Mesendoderm (in vitro differentiated cells): ENCODE measurements around the gene APBB2.

Experiments used
- DNase-seq: peaks from one replicate; pipeline ENCODE4 v3.0.0; 2013
- H2AK5ac ChIP-seq: 2 replicates; pipeline ENCODE4 v1.6.1; 2013; ENCODE audit warnings: low read length, inconsistent platforms
- H2BK120ac ChIP-seq: 2 replicates; pipeline ENCODE4 v1.6.1; 2013; ENCODE audit warnings: low read depth, mild to moderate bottlenecking, low read length, moderate library complexity, mixed read lengths
- H2BK15ac ChIP-seq: replicated peaks from 2 replicates; pipeline ENCODE4 v1.6.1; 2013; ENCODE audit warnings: low read depth, mild to moderate bottlenecking, moderate library complexity
- H2BK5ac ChIP-seq: 2 replicates; pipeline ENCODE4 v1.6.1; 2013; ENCODE audit warnings: low read length, inconsistent platforms
- H3K18ac ChIP-seq: 2 replicates; pipeline ENCODE4 v1.6.1; 2013; ENCODE audit warnings: mild to moderate bottlenecking, low read length, mixed read lengths
- H3K23ac ChIP-seq: one replicate; pipeline ENCODE4 v1.6.1; 2013; ENCODE audit warnings: low read length
- H3K27ac ChIP-seq: 2 replicates; pipeline ENCODE4 v1.5.1; 2013; ENCODE audit warnings: low read depth, mild to moderate bottlenecking, inconsistent platforms, low read length, moderate library complexity
- H3K27me3 ChIP-seq: 2 replicates; pipeline ENCODE4 v1.6.1; 2013; ENCODE audit warnings: low read length, control low read depth, mild to moderate bottlenecking, inconsistent platforms; ENCODE audit not compliant: insufficient read depth, poor library complexity
- H3K36me3 ChIP-seq: 2 replicates; pipeline ENCODE4 v1.6.1; 2013; ENCODE audit warnings: low read length, inconsistent platforms; ENCODE audit not compliant: control insufficient read depth, insufficient read depth
- H3K4ac ChIP-seq: one replicate; pipeline ENCODE4 v1.6.1; 2013; ENCODE audit warnings: low read depth, mild to moderate bottlenecking, low read length, moderate library complexity
- H3K4me1 ChIP-seq: 2 replicates; pipeline ENCODE4 v1.6.1; 2013; ENCODE audit warnings: low read depth, low read length, inconsistent platforms; ENCODE audit not compliant: control insufficient read depth
- H3K4me2 ChIP-seq: 2 replicates; pipeline ENCODE4 v1.6.1; 2013; ENCODE audit warnings: low read length
- H3K4me3 ChIP-seq: 2 replicates; pipeline ENCODE4 v1.5.1; 2013; ENCODE audit warnings: mild to moderate bottlenecking, low read length
- H3K56ac ChIP-seq: one replicate; pipeline ENCODE4 v1.6.1; 2013; ENCODE audit warnings: low read length
- H3K79me1 ChIP-seq: 2 replicates; pipeline ENCODE4 v1.6.1; 2013; ENCODE audit warnings: low read length, inconsistent platforms
- H3K79me2 ChIP-seq: 2 replicates; pipeline ENCODE4 v1.6.1; 2013; ENCODE audit warnings: mild to moderate bottlenecking, low read length; ENCODE audit not compliant: control insufficient read depth, insufficient read depth
- H3K9ac ChIP-seq: 2 replicates; pipeline ENCODE4 v1.6.1; 2013; ENCODE audit warnings: low read length, inconsistent platforms
- H4K5ac ChIP-seq: one replicate; pipeline ENCODE4 v1.6.1; 2013; ENCODE audit warnings: low read length
- H4K8ac ChIP-seq: one replicate; pipeline ENCODE4 v1.6.1; 2013; ENCODE audit warnings: low read depth, mild to moderate bottlenecking, control low read depth, low read length, moderate library complexity
- WGBS: extraction: QIAGEN DNeasy Blood & Tissue Kit; methylation state at CpG from one replicate; pipeline ENCODE4 v1.1.7; 2013; ENCODE audit warnings: low lambda C conversion rate, missing lambda C conversion rate; ENCODE audit not compliant: insufficient coverage; ENCODE audit errors: extremely low coverage; 5-methylcytosine and 5-hydroxymethylcytosine counted together

APBB2 gene

GRCh38 chr4:40991908-40992307 is 222.4 kb downstream of the APBB2 start:
- no CpG with 5 or more reads among the region's 3 CpGs for WGBS
- no peak for DNase-seq
- H3K9ac ChIP-seq = no peak overlapping the region
- H3K23ac ChIP-seq = no peak overlapping the region
- no peak overlapping the region for H3K4me2 ChIP-seq
- no peak overlapping the region for H4K5ac ChIP-seq
- no peaks in the 10 kb centered on the region for H3K79me1 ChIP-seq
- H2BK120ac ChIP-seq = no peak overlapping the region
- H3K56ac ChIP-seq = no peak overlapping the region
- H2AK5ac ChIP-seq = no peak overlapping the region
- no peak overlapping the region for H3K27ac ChIP-seq
- no peak overlapping the region for H2BK5ac ChIP-seq
- H4K8ac ChIP-seq = no peak overlapping the region
- H3K4ac ChIP-seq = no peak overlapping the region
- H3K36me3 ChIP-seq = no peaks in the 10 kb centered on the region
- peaks cover 4% of the 10 kb centered on the region for H3K4me1 ChIP-seq
- no peaks in the 10 kb centered on the region for H3K79me2 ChIP-seq
- no peak overlapping the region for H2BK15ac ChIP-seq
- no peaks in the 10 kb centered on the region for H3K27me3 ChIP-seq
- H3K18ac ChIP-seq = no peak overlapping the region
- H3K4me3 ChIP-seq = no peak overlapping the region

GRCh38 chr4:40990899-40991265 is 223.5 kb downstream of the APBB2 start:
- H3K79me1 ChIP-seq = no peaks in the 10 kb centered on the region
- no CpG with 5 or more reads among the region's 3 CpGs for WGBS
- H3K4me3 ChIP-seq = no peak overlapping the region
- H4K8ac ChIP-seq = no peak overlapping the region
- no peak overlapping the region for H2BK5ac ChIP-seq
- H3K79me2 ChIP-seq = no peaks in the 10 kb centered on the region
- H3K36me3 ChIP-seq = no peaks in the 10 kb centered on the region
- no peak overlapping the region for H3K4ac ChIP-seq
- no peak overlapping the region for H2AK5ac ChIP-seq
- no peak overlapping the region for H4K5ac ChIP-seq
- DNase-seq = no peak
- no peak overlapping the region for H3K23ac ChIP-seq
- H3K9ac ChIP-seq = no peak overlapping the region
- peaks cover 4% of the 10 kb centered on the region for H3K4me1 ChIP-seq
- no peak overlapping the region for H3K18ac ChIP-seq
- H3K56ac ChIP-seq = no peak overlapping the region
- no peak overlapping the region for H3K27ac ChIP-seq
- no peak overlapping the region for H3K4me2 ChIP-seq
- H2BK120ac ChIP-seq = no peak overlapping the region
- no peak overlapping the region for H2BK15ac ChIP-seq
- H3K27me3 ChIP-seq = no peaks in the 10 kb centered on the region

GRCh38 chr4:40990236-40990898 is 224.0 kb downstream of the APBB2 start:
- Histone ChIP-seq H3K27ac (no peak overlapping the region), H3K4ac (no peak overlapping the region), H3K36me3 (no peaks in the 10 kb centered on the region), H3K79me2 (no peaks in the 10 kb centered on the region), H2BK120ac (peak overlapping the region; percentile 28), H3K27me3 (no peaks in the 10 kb centered on the region), H2BK15ac (no peak overlapping the region), H3K4me3 (no peak overlapping the region), H3K18ac (no peak overlapping the region), H3K9ac (no peak overlapping the region), H4K5ac (no peak overlapping the region), H3K56ac (no peak overlapping the region), H3K4me2 (no peak overlapping the region), H3K79me1 (no peaks in the 10 kb centered on the region), H2AK5ac (no peak overlapping the region), H3K23ac (no peak overlapping the region), H3K4me1 (peaks cover 4% of the 10 kb centered on the region), H4K8ac (no peak overlapping the region), H2BK5ac (no peak overlapping the region)
- DNase-seq = no peak
- WGBS = no CpG with 5 or more reads among the region's 5 CpGs

- no peak for DNase-seq
- WGBS = no CpG with 5 or more reads among the region's 3 CpGs
Measured at GRCh38 chr4:40987151-40987550, 227.2 kb downstream of the APBB2 start.

GRCh38 chr4:40986375-40986774 is 228.0 kb downstream of the APBB2 start:
- WGBS = no CpG with 5 or more reads among the region's 3 CpGs
- Histone ChIP-seq H2AK5ac (no peak overlapping the region), H3K9ac (no peak overlapping the region), H3K79me1 (no peaks in the 10 kb centered on the region), H4K5ac (no peak overlapping the region), H3K23ac (no peak overlapping the region), H2BK5ac (no peak overlapping the region), H3K56ac (no peak overlapping the region), H3K27ac (no peak overlapping the region), H3K4me2 (no peak overlapping the region), H3K27me3 (no peaks in the 10 kb centered on the region), H4K8ac (no peak overlapping the region), H3K4me3 (no peak overlapping the region), H3K4me1 (peaks cover 4% of the 10 kb centered on the region), H2BK15ac (no peak overlapping the region), H2BK120ac (no peak overlapping the region), H3K36me3 (no peaks in the 10 kb centered on the region), H3K79me2 (no peaks in the 10 kb centered on the region), H3K4ac (no peak overlapping the region), H3K18ac (no peak overlapping the region)
- DNase-seq = no peak

More at GRCh38 chr4:40987151-40987550, 227.2 kb downstream of the APBB2 start:
- no peak overlapping the region for H3K4ac ChIP-seq
- no peak overlapping the region for H2BK15ac ChIP-seq
- no peak overlapping the region for H4K5ac ChIP-seq
- no peaks in the 10 kb centered on the region for H3K36me3 ChIP-seq
- H3K27me3 ChIP-seq = no peaks in the 10 kb centered on the region
- no peak overlapping the region for H3K27ac ChIP-seq
- no peaks in the 10 kb centered on the region for H3K79me1 ChIP-seq
- H3K4me1 ChIP-seq = peaks cover 4% of the 10 kb centered on the region
- H3K79me2 ChIP-seq = no peaks in the 10 kb centered on the region
- no peak overlapping the region for H2BK5ac ChIP-seq
- H4K8ac ChIP-seq = no peak overlapping the region
- H3K9ac ChIP-seq = no peak overlapping the region
- H3K4me2 ChIP-seq = no peak overlapping the region
- no peak overlapping the region for H3K56ac ChIP-seq
- H2AK5ac ChIP-seq = no peak overlapping the region
- no peak overlapping the region for H3K18ac ChIP-seq
- no peak overlapping the region for H3K23ac ChIP-seq
- no peak overlapping the region for H3K4me3 ChIP-seq
- H2BK120ac ChIP-seq = no peak overlapping the region

- no peak overlapping the region for H2BK15ac ChIP-seq
- H3K79me2 ChIP-seq = no peaks in the 10 kb centered on the region
- no CpG with 5 or more reads among the region's 4 CpGs for WGBS
- no peak overlapping the region for H3K4ac ChIP-seq
- H3K56ac ChIP-seq = no peak overlapping the region
- no peak overlapping the region for H3K4me3 ChIP-seq
- H4K8ac ChIP-seq = no peak overlapping the region
- no peak overlapping the region for H3K27ac ChIP-seq
- no peak overlapping the region for H2BK5ac ChIP-seq
- H4K5ac ChIP-seq = no peak overlapping the region
- H3K18ac ChIP-seq = no peak overlapping the region
- H3K4me1 ChIP-seq = no peaks in the 10 kb centered on the region
- H2AK5ac ChIP-seq = no peak overlapping the region
- H3K36me3 ChIP-seq = no peaks in the 10 kb centered on the region
- no peak overlapping the region for H3K23ac ChIP-seq
- H3K4me2 ChIP-seq = no peak overlapping the region
- H3K27me3 ChIP-seq = no peaks in the 10 kb centered on the region
- no peak for DNase-seq
- no peak overlapping the region for H3K9ac ChIP-seq
- H3K79me1 ChIP-seq = no peaks in the 10 kb centered on the region
- H2BK120ac ChIP-seq = no peak overlapping the region
Measured at GRCh38 chr4:40984051-40984450, 230.3 kb downstream of the APBB2 start.
